Measurements from ENCODE around the gene THOC7.

THOC7 gene

DNA sequence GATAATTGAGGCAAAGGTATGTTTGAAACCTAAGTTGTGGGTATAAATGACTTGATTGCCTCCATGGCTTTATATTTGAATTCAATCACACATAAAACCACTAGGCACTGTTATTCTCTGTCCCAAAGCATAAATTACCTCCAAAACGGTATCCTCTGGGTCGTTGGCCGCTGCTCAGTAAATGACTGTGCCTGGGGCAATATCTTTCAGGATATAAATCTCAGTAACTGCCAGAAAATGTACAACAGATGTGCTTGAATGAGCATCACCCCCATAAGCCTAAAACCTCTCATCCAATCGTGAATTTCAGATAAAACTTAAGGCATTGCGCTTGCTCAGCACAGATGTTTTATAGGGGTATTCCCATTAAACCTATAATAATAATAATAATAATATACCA lies 63.5 kb downstream of the THOC7 start:
- no peaks in the 10 kb centered on the region for H3K36me3 ChIP-seq (replicated peaks; ENCODE audit: low read depth, low read length)
- H3K4me3 ChIP-seq (ENCODE audit: low read length): no peak overlapping the region
- no peaks in the 10 kb centered on the region for H3K9me3 ChIP-seq (ENCODE audit: insufficient read depth, low read length)
- no peak overlapping the region for H3K27ac ChIP-seq (ENCODE audit: low read length)
- no peak overlapping the region for H3K9ac ChIP-seq (ENCODE audit: low read length)
- H3K4me2 ChIP-seq (ENCODE audit: low read length): no peak overlapping the region
- H3K4me1 ChIP-seq (ENCODE audit: low read length): no peaks in the 10 kb centered on the region
- no peaks in the 10 kb centered on the region for H4K20me1 ChIP-seq (ENCODE audit: insufficient read depth, low read length)
- H2AFZ ChIP-seq (ENCODE audit: low read depth, low read length): no peak overlapping the region
- TF ChIP-seq, protein P1, sequence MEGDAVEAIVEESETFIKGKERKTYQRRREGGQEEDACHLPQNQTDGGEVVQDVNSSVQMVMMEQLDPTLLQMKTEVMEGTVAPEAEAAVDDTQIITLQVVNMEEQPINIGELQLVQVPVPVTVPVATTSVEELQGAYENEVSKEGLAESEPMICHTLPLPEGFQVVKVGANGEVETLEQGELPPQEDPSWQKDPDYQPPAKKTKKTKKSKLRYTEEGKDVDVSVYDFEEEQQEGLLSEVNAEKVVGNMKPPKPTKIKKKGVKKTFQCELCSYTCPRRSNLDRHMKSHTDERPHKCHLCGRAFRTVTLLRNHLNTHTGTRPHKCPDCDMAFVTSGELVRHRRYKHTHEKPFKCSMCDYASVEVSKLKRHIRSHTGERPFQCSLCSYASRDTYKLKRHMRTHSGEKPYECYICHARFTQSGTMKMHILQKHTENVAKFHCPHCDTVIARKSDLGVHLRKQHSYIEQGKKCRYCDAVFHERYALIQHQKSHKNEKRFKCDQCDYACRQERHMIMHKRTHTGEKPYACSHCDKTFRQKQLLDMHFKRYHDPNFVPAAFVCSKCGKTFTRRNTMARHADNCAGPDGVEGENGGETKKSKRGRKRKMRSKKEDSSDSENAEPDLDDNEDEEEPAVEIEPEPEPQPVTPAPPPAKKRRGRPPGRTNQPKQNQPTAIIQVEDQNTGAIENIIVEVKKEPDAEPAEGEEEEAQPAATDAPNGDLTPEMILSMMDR (IDR thresholded peaks at IDR 0.05; ENCODE audit: low read depth, low read length): no peak
- no peak for TF ChIP-seq EZH2phosphoT487 (IDR thresholded peaks at IDR 0.05; ENCODE audit: low read depth)
- H3K27me3 ChIP-seq (ENCODE audit: low read depth, low read length): no peaks in the 10 kb centered on the region
- no peaks in the 10 kb centered on the region for H3K79me2 ChIP-seq (ENCODE audit: low read length)

DNA sequence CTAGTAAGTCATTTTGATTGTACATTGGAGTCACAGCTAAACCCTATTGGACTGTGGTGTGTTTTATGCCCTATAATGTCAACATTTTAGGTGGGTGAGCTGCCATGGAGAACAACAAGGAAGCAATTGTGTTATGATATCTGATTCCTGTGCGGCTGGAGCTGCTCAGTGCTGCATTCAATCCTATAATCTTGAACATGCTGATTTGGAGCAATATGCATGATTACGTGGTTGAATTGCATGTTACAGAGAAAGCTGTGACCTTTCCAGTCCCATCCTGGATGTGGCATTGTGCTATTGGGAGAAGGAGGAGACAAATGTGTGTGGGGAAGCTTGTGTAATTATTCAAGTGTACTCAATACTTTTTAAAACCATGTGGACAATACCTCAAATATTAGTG lies 64.7 kb downstream of the THOC7 start:
- H3K36me3 ChIP-seq (replicated peaks; ENCODE audit: low read depth, low read length): no peaks in the 10 kb centered on the region
- no peaks in the 10 kb centered on the region for H4K20me1 ChIP-seq (ENCODE audit: insufficient read depth, low read length)
- no peak overlapping the region for H3K4me3 ChIP-seq (ENCODE audit: low read length)
- H3K9me3 ChIP-seq (ENCODE audit: insufficient read depth, low read length): no peaks in the 10 kb centered on the region
- H3K27ac ChIP-seq (ENCODE audit: low read length): no peak overlapping the region
- H3K4me2 ChIP-seq (ENCODE audit: low read length): no peak overlapping the region
- no peaks in the 10 kb centered on the region for H3K79me2 ChIP-seq (ENCODE audit: low read length)
- no peaks in the 10 kb centered on the region for H3K4me1 ChIP-seq (ENCODE audit: low read length)
- no peak overlapping the region for H2AFZ ChIP-seq (ENCODE audit: low read depth, low read length)
- TF ChIP-seq EZH2phosphoT487 (IDR thresholded peaks at IDR 0.05; ENCODE audit: low read depth): no peak
- TF ChIP-seq, protein P1 (IDR thresholded peaks at IDR 0.05; ENCODE audit: low read depth, low read length): no peak
- H3K27me3 ChIP-seq (ENCODE audit: low read depth, low read length): no peaks in the 10 kb centered on the region
- H3K9ac ChIP-seq (ENCODE audit: low read length): no peak overlapping the region

DNA sequence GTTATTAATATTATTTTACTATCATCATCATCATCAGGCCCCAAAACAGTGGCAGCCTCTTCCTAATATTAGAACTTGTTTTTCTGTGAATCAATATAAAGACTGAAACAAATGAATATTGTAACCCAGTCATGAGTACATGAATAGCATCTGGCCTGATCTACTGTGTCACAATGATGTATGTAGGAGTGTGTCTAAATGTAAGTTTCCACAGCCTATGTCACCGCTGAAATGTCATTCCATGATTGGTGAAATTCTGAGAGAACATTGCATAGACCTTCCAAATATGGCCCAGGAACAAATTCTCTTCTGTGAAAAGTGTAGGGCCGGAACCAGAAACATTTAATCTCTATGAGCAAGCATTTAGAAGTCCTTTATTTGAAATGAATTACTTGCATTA lies 65.1 kb downstream of the THOC7 start:
- H4K20me1 ChIP-seq (ENCODE audit: insufficient read depth, low read length): no peaks in the 10 kb centered on the region
- H2AFZ ChIP-seq (ENCODE audit: low read depth, low read length): no peak overlapping the region
- H3K27me3 ChIP-seq (ENCODE audit: low read depth, low read length): no peaks in the 10 kb centered on the region
- no peak overlapping the region for H3K4me3 ChIP-seq (ENCODE audit: low read length)
- H3K4me1 ChIP-seq (ENCODE audit: low read length): no peaks in the 10 kb centered on the region
- H3K79me2 ChIP-seq (ENCODE audit: low read length): no peaks in the 10 kb centered on the region
- TF ChIP-seq, protein P1 (IDR thresholded peaks at IDR 0.05; ENCODE audit: low read depth, low read length): no peak
- TF ChIP-seq EZH2phosphoT487 (IDR thresholded peaks at IDR 0.05; ENCODE audit: low read depth): no peak
- no peak overlapping the region for H3K27ac ChIP-seq (ENCODE audit: low read length)
- no peak overlapping the region for H3K4me2 ChIP-seq (ENCODE audit: low read length)
- no peaks in the 10 kb centered on the region for H3K36me3 ChIP-seq (replicated peaks; ENCODE audit: low read depth, low read length)
- no peaks in the 10 kb centered on the region for H3K9me3 ChIP-seq (ENCODE audit: insufficient read depth, low read length)
- H3K9ac ChIP-seq (ENCODE audit: low read length): no peak overlapping the region

GRCh38 chr3:63795438-63795837 lies 68.2 kb downstream of the THOC7 start:
- no peak overlapping the region for H3K9ac ChIP-seq (ENCODE audit: low read length)
- H3K9me3 ChIP-seq (ENCODE audit: insufficient read depth, low read length): no peaks in the 10 kb centered on the region
- no peak overlapping the region for H3K27ac ChIP-seq (ENCODE audit: low read length)
- no peak for TF ChIP-seq EZH2phosphoT487 (IDR thresholded peaks at IDR 0.05; ENCODE audit: low read depth)
- TF ChIP-seq, protein P1 (IDR thresholded peaks at IDR 0.05; ENCODE audit: low read depth, low read length): no peak
- H3K4me1 ChIP-seq (ENCODE audit: low read length): no peaks in the 10 kb centered on the region
- no peaks in the 10 kb centered on the region for H3K36me3 ChIP-seq (replicated peaks; ENCODE audit: low read depth, low read length)
- no peaks in the 10 kb centered on the region for H3K27me3 ChIP-seq (ENCODE audit: low read depth, low read length)
- H4K20me1 ChIP-seq (ENCODE audit: insufficient read depth, low read length): no peaks in the 10 kb centered on the region
- H3K4me3 ChIP-seq (ENCODE audit: low read length): no peak overlapping the region
- H3K4me2 ChIP-seq (ENCODE audit: low read length): no peak overlapping the region
- H2AFZ ChIP-seq (ENCODE audit: low read depth, low read length): no peak overlapping the region
- no peaks in the 10 kb centered on the region for H3K79me2 ChIP-seq (ENCODE audit: low read length)
